Activated CD4-positive, alpha-beta T cell treated with anti-CD3 and anti-CD28 coated beads for 36 hours (primary cell): ENCODE results near the gene UPB1. TPM values are rescaled to one million over a fixed set of nuclear protein-coding genes. Genes with fewer than 3 reads are reported as not detected.

Source experiments
- ATAC-seq: fragments of 200-7000 bp; cut with Tn5 transposase; one replicate; pipeline ENCODE4 v1.10.0; 2021; ENCODE audit warnings: mild to moderate bottlenecking, moderate library complexity
- CTCF ChIA-PET: fragments of 350-600 bp; sonication (Branson Sonifier 250); formaldehyde crosslinking; loops from one replicate; lab custom pipeline; 2021; ENCODE audit warnings: antibody characterized with exemption; lab: Charles Lee
- POLR2A ChIA-PET: fragments of 350-600 bp; sonication (Branson Sonifier 250); formaldehyde crosslinking; loops from one replicate; lab custom pipeline; 2021; ENCODE audit warnings: antibody characterized with exemption, inconsistent platforms; lab: Charles Lee
- DNase-seq: peaks from one replicate; pipeline ENCODE4 v3.0.0-alpha.2; 2020
- H3K27ac Mint-ChIP-seq: one replicate; pipeline ENCODE4 v1.8.0; 2021; ENCODE audit warnings: mixed read lengths
- H3K27me3 Mint-ChIP-seq: one replicate; pipeline ENCODE4 v1.8.0; 2021; ENCODE audit warnings: mixed read lengths
- H3K36me3 Mint-ChIP-seq: one replicate; pipeline ENCODE4 v1.8.0; 2021; ENCODE audit warnings: low read depth, mixed read lengths
- H3K4me1 Mint-ChIP-seq: one replicate; pipeline ENCODE4 v1.8.0; 2021; ENCODE audit warnings: mixed read lengths
- H3K4me3 Mint-ChIP-seq: one replicate; pipeline ENCODE4 v1.8.0; 2021; ENCODE audit warnings: mild to moderate bottlenecking, moderate library complexity, mixed read lengths
- H3K9me3 Mint-ChIP-seq: one replicate; pipeline ENCODE4 v1.8.0; 2021; ENCODE audit warnings: low read depth, mixed read lengths
- intact Hi-C, 2 experiments: fragments of 100-400 bp; cut with DNase I in 1 of 2; cut with micrococcal nuclease in 1 of 2; formaldehyde crosslinking; loops; one replicate each; pipeline versions ENCODE4 v1.14.2 to v1.15.1; 2022 to 2024; cut with DNase I, micrococcal nuclease
- total RNA-seq, 2 experiments: library from RNA; stranded (reverse); gene quantifications; one replicate each; pipeline ENCODE4 v1.2.3, GENCODE V29; 2021

Gene UPB1
- total RNA-seq: under 1 TPM; 0.16 to 0.28 TPM

DNA sequence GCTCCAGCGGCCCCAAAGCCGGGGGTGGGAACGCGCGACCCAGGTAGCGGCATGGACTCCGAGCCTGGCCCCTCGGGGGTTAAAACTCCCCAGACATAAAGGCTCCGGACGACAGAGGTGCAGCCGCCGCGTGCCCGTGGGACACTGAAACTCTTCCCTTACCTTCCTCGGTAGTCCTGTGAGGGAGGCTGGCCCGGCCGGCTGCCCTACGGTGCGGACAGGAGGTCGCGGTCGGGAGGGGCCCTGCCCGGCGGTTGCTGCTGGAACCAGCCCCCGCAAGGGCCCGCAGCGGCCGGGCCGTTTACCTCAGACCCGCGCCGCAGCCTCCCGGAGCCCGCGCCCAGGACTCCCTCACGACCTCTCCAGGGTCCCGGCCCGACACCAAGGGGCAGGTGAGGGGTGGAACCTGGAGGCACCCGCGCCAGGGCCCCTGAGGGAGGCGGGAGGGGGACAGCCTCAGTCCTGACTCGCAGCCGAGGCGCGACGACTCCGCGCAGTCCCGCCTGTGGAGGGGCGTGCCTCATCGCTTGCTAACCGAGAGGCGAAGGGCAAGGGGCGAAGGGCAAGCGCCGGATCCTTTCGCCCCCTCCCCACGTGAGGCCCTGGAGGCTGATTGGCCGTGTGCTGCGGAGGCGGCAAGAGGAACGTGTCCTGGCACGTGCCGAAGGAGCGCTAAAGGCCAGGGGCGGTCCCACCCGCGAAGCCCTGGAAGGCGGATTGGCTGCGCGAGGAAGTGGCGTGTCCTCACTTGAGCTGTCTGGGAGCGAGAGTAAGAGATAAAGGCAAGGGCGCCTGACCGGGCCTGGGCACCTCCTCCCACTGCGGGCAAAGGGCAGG lies at the start of gene UPB1:
Gene UPB1 (plus strand): TSS at position 805 of the 837 bp plus-strand sequence. CDS start 72 bp downstream, outside the sequence.
- intact Hi-C loops: no loop called here
- no peak within 1 kb of the TSS for H3K27ac Mint-ChIP-seq
- CTCF ChIA-PET: no interaction called here
- H3K4me1 Mint-ChIP-seq: peaks cover 9% of the 10 kb centered on the region
- H3K9me3 Mint-ChIP-seq: no peaks in the 10 kb centered on the region
- no peak within 1 kb of the TSS for H3K4me3 Mint-ChIP-seq
- H3K27me3 Mint-ChIP-seq: peaks cover 26% of the 10 kb centered on the region
- DNase-seq (no peak), ATAC-seq (no peak)
- no peaks in the 10 kb centered on the region for H3K36me3 Mint-ChIP-seq
- POLR2A ChIA-PET: no interaction called here

DNA sequence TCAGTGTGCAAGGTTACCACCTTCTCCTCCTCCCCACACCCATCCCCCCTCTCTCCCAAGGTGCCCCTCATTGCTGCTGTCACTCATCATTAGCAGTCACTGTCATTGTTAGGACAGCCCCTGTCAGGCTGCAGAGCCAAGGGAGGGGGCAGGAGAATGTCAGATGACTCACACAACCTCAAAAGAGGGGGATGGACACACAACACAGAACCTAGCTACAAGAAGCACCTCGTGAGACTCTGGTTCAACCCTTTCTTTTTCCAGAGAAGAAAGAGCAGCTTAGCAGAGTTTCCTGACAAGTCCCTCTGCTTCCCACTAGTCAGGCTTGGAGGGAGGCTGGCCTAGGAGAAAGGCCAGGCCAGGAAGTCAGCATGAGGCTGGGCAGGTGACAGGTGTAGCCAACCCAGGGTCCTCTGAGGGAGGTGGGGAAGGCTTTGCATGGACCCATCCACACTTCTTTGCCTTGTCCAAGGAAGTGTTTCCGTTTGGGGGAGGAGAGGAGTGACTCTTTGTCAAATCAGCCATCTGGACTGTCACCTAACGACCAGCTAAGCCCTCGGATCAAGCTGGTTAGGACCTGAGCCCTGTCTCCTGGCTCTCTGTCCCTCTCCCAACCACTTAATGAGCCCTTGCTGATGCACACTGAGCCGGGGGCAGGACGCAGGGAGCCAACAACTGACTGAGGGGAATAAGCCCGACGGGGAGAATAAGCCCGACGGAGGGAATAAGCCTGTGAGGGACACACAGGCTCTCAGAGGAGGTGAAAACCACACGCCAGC lies 49.5 kb upstream of the UPB1 start:
- Mint-ChIP-seq H3K27me3 (no peaks in the 10 kb centered on the region), H3K27ac (peak overlapping the region; percentile 39), H3K36me3 (peaks cover 22% of the 10 kb centered on the region), H3K4me1 (peaks cover 36% of the 10 kb centered on the region), H3K9me3 (peaks cover 3% of the 10 kb centered on the region), H3K4me3 (no peak overlapping the region)
- intact Hi-C loops: loop anchor here in 1 of 2 experiments (2.0 kb wide), 1 partner anchor 17 kb away; no protein-coding TSS in a partner anchor
- DNase-seq (peak; percentile 63), ATAC-seq (peak; percentile 94)
- CTCF ChIA-PET: interaction anchor here (1.0 to 1.6 kb wide), 3 partner anchors 10 to 14 kb away, joined by 3 to 4 read pairs (median 3); no protein-coding TSS in a partner anchor
- POLR2A ChIA-PET: interaction anchor here (0.5 to 1.1 kb wide), 2 partner anchors 18 to 41 kb away, joined by 3 to 4 read pairs; no protein-coding TSS in a partner anchor

DNA sequence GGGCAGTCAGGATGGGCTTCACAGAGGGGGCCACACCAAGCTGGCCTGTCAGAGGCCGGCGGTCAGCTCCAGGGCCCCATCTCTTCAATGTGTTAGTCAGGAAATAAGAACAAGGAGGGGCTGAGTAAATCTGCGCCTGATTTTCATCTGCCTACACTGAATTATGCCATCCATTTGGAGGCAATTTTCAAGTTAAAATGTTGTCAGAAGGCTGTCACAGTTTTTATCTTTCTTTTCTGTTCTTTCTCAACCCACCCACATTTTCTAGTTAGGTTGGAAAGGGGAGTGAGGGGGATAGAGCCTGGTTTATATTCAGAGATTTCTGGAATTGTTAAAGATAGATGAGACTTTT lies 48.9 kb upstream of the UPB1 start:
- H3K4me1 Mint-ChIP-seq: peaks cover 31% of the 10 kb centered on the region
- ChIA-PET CTCF (interaction anchor here (1.0 to 1.6 kb wide), 3 partner anchors 9 to 16 kb away, joined by 3 to 4 read pairs (median 3); no protein-coding TSS in a partner anchor), POLR2A (interaction anchor here (1.1 kb wide), 1 partner anchor 41 kb away, joined by 4 read pairs; no protein-coding TSS in a partner anchor)
- H3K27ac Mint-ChIP-seq: no peak overlapping the region
- no peak for DNase-seq
- H3K4me3 Mint-ChIP-seq: no peak overlapping the region
- peaks cover 17% of the 10 kb centered on the region for H3K36me3 Mint-ChIP-seq
- ATAC-seq: no peak
- H3K27me3 Mint-ChIP-seq: no peaks in the 10 kb centered on the region
- H3K9me3 Mint-ChIP-seq: peaks cover 3% of the 10 kb centered on the region
- intact Hi-C loops: no loop called here

DNA sequence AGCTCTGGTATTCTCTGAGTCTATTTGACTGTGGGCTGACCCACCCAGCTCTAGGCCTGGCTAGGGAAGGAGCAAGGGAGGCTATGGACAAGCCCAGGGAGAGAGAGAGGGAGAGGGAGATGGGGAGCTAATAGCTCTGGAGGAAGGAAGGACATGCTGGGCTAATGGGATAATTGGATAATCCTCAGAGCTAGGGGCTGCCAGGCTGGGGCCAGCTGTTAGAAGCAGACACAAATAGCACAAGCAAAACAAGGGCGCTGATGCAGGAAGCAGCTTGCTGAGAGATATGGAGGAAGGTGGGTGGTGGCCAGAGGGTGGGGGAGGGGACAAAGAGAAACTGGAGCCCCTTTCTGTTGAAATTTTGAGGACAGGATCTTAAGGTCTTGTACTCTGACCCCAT lies 44.5 kb upstream of the UPB1 start:
- Mint-ChIP-seq H3K4me1 (peaks cover 11% of the 10 kb centered on the region), H3K9me3 (peaks cover 3% of the 10 kb centered on the region), H3K27ac (no peak overlapping the region), H3K36me3 (peaks cover 6% of the 10 kb centered on the region), H3K4me3 (no peak overlapping the region), H3K27me3 (no peaks in the 10 kb centered on the region)
- DNase-seq (no peak), ATAC-seq (no peak)
- intact Hi-C loops: no loop called here
- ChIA-PET POLR2A (no interaction called here), CTCF (no interaction called here)

DNA sequence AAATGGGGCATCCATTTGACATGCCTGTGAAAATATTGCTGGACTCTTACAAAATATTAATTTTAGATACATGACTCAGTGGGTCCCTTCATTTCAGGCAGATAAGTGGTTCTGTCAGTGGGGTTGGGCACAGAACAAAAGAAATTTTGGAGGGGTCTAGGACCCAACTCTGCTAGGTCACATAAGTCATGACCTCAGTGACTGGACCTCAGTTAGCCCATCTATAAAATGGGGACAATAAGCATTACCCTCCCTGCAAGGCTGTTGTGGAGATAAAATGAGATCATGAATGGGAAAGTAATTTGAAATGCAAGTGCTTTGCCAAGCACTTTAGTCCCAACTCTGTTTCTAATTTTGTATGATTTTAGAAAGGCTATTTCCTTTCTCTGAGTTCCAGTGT lies 44.0 kb upstream of the UPB1 start:
- H3K36me3 Mint-ChIP-seq: peaks cover 6% of the 10 kb centered on the region
- H3K27me3 Mint-ChIP-seq: no peaks in the 10 kb centered on the region
- ChIA-PET POLR2A (no interaction called here), CTCF (no interaction called here)
- intact Hi-C loops: no loop called here
- no peak for ATAC-seq
- no peak overlapping the region for H3K4me3 Mint-ChIP-seq
- no peak for DNase-seq
- H3K4me1 Mint-ChIP-seq: peaks cover 6% of the 10 kb centered on the region
- H3K27ac Mint-ChIP-seq: no peak overlapping the region
- peaks cover 3% of the 10 kb centered on the region for H3K9me3 Mint-ChIP-seq

DNA sequence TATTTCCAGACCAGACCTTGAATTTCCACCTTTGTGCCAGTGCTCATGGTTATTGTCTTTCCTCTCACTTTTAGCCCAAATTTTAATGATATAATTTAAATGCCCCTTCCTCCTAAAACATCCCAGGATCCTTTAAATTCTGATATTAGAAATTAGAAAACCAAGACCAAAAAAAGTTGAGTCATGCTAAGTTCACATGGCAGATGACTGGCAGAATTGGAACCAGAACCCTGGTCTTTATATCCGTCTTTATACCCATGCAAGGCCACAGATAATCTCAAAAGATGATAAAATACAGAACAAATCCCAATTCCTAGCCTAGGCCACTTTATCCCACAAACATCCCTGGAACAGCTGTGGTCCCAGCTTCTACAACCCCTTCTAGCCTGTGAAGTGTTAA lies 41.3 kb upstream of the UPB1 start:
- intact Hi-C loops: no loop called here
- POLR2A ChIA-PET: no interaction called here
- no peak overlapping the region for H3K4me3 Mint-ChIP-seq
- ATAC-seq: no peak
- H3K27ac Mint-ChIP-seq: no peak overlapping the region
- peaks cover 2% of the 10 kb centered on the region for H3K4me1 Mint-ChIP-seq
- H3K36me3 Mint-ChIP-seq: peaks cover 4% of the 10 kb centered on the region
- H3K27me3 Mint-ChIP-seq: no peaks in the 10 kb centered on the region
- CTCF ChIA-PET: interaction anchor here (0.6 kb wide), 2 partner anchors 32 to 347 kb away, joined by 3 read pairs; no protein-coding TSS in a partner anchor
- no peak for DNase-seq
- peaks cover 3% of the 10 kb centered on the region for H3K9me3 Mint-ChIP-seq

DNA sequence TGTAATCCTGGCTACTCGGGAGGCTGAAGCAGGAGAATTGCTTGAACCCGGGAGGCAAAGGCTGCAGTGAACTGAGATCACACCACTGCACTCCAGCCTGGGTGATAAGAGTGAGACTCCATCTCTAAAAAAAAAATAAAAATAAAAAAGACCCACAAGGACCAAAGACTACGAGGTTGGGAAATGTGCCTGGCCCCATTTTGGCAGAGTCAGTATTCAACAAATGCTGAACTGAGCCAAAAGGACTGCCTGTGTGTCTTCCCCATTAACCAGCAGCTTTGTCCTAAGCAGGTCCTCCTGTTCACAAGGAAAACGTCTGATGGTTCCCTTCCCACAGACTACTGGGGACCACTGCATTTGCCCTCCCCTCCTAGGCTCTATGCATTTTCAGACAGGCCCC lies 40.1 kb upstream of the UPB1 start:
- peaks cover 3% of the 10 kb centered on the region for H3K9me3 Mint-ChIP-seq
- no peaks in the 10 kb centered on the region for H3K27me3 Mint-ChIP-seq
- ChIA-PET POLR2A (no interaction called here), CTCF (interaction anchor here (1.0 kb wide), 1 partner anchor 8 kb away, joined by 3 read pairs; no protein-coding TSS in a partner anchor)
- DNase-seq (no peak), ATAC-seq (no peak)
- H3K4me3 Mint-ChIP-seq: no peak overlapping the region
- peaks cover 5% of the 10 kb centered on the region for H3K4me1 Mint-ChIP-seq
- intact Hi-C loops: no loop called here
- H3K27ac Mint-ChIP-seq: no peak overlapping the region
- H3K36me3 Mint-ChIP-seq: no peaks in the 10 kb centered on the region

DNA sequence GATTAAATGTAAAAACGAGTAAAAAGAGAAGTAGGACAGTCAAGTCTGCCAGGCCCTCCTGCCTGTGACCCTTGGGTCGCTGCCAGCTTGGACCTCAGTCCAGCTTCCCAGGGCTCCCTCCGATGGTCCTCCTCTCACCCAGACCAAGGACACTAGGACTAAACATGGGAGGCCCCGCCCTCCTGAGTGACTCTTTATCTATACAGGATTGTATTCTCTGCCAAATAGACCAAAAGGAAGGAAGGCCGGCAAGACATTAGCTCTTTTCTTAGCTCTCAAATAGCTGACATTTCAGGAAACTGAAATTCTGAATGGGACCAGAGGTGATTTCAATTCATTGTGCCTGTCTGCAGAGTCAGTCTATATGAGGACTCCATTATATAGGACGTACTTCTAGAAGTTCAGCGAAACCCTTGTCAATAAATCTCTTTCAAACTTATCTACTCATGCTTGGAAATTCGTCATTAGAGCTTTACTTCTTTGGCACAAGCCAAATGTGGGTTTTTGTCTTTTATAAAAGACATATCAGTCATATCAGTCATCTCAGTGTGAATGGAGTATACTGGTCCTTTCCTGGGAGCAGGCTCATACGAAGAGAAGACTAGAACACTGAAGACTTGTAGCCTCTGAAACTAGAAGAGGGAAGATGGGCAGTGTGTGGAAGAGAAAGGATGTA lies 39.2 kb upstream of the UPB1 start:
- peaks cover 10% of the 10 kb centered on the region for H3K4me1 Mint-ChIP-seq
- POLR2A ChIA-PET: no interaction called here
- intact Hi-C loops: no loop called here
- CTCF ChIA-PET: interaction anchor here (0.6 to 1.3 kb wide), 4 partner anchors 9 to 73 kb away, joined by 3 to 6 read pairs (median 4); no protein-coding TSS in a partner anchor
- no peaks in the 10 kb centered on the region for H3K27me3 Mint-ChIP-seq
- ATAC-seq: no peak
- H3K36me3 Mint-ChIP-seq: no peaks in the 10 kb centered on the region
- no peak overlapping the region for H3K4me3 Mint-ChIP-seq
- no peak overlapping the region for H3K27ac Mint-ChIP-seq
- no peak for DNase-seq
- no peaks in the 10 kb centered on the region for H3K9me3 Mint-ChIP-seq

DNA sequence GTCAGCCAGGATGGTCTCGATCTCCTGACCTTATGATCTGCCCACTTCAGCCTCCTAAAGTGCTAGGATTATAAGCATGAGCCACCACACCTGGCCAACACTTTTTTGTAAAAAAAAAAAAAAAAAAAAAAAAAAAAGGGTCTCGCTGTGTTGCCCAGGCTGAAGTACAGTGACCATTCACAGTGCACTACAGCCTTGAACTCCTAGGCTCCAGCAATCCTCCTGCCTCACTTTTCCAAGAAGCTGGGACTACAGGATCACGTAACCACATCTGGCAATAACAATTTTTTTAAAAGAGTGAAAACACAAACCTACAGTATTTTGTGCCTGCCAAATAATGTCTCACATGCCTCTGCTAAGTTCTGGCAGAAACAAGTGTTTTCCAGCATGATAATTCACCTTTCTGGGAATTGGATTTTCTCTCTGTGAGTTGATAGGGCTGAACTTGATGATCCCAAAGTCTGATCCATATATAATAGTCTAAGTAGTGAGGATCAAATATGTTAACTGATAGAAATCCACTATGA lies 37.2 kb upstream of the UPB1 start:
- Mint-ChIP-seq H3K4me3 (no peak overlapping the region), H3K4me1 (peaks cover 10% of the 10 kb centered on the region), H3K27me3 (no peaks in the 10 kb centered on the region), H3K36me3 (no peaks in the 10 kb centered on the region), H3K27ac (no peak overlapping the region), H3K9me3 (no peaks in the 10 kb centered on the region)
- POLR2A ChIA-PET: no interaction called here
- no peak for ATAC-seq
- DNase-seq: no peak
- CTCF ChIA-PET: interaction anchor here (0.6 kb wide), 1 partner anchor 37 kb away, joined by 3 read pairs; no protein-coding TSS in a partner anchor
- intact Hi-C loops: no loop called here

DNA sequence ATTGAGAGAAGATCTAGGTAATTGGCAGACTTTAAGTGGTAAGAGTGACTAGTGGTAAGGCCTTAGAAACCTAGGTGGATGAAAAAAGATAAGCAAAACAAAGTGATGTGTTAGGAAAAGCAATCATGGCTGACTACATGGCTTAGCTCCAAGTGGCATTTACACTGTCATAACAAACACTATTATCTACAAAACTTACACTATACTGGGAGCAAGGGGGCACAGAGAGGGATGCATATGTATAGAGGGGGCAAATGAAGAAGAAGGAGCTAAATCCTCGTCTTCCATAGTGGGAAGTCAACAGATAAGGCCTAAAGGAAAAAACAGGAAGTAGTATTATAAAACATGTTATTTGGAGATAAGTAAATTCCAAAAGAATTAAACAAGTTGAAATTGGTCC lies 35.2 kb upstream of the UPB1 start:
- Mint-ChIP-seq H3K4me1 (peaks cover 10% of the 10 kb centered on the region), H3K9me3 (no peaks in the 10 kb centered on the region), H3K27ac (no peak overlapping the region), H3K27me3 (no peaks in the 10 kb centered on the region), H3K36me3 (no peaks in the 10 kb centered on the region), H3K4me3 (no peak overlapping the region)
- intact Hi-C loops: no loop called here
- DNase-seq (no peak), ATAC-seq (no peak)
- ChIA-PET CTCF (interaction anchor here (2.2 kb wide), 1 partner anchor 25 kb away, joined by 9 read pairs; no protein-coding TSS in a partner anchor), POLR2A (no interaction called here)
